ENCODE data around the gene CCDC92B. TPM values are rescaled to one million over a fixed set of nuclear protein-coding genes. Genes with fewer than 3 reads are reported as not detected.
"Not testable (repeated sequence)": the region's sequence is repeated elsewhere in the genome, so short reads cannot be mapped to it uniquely, and the experiment has no call there.

Gene CCDC92B
- polyA plus RNA-seq, 10 donors: 0.07 to 0.27 (median 0.16) TPM; not detected in 2

DNA sequence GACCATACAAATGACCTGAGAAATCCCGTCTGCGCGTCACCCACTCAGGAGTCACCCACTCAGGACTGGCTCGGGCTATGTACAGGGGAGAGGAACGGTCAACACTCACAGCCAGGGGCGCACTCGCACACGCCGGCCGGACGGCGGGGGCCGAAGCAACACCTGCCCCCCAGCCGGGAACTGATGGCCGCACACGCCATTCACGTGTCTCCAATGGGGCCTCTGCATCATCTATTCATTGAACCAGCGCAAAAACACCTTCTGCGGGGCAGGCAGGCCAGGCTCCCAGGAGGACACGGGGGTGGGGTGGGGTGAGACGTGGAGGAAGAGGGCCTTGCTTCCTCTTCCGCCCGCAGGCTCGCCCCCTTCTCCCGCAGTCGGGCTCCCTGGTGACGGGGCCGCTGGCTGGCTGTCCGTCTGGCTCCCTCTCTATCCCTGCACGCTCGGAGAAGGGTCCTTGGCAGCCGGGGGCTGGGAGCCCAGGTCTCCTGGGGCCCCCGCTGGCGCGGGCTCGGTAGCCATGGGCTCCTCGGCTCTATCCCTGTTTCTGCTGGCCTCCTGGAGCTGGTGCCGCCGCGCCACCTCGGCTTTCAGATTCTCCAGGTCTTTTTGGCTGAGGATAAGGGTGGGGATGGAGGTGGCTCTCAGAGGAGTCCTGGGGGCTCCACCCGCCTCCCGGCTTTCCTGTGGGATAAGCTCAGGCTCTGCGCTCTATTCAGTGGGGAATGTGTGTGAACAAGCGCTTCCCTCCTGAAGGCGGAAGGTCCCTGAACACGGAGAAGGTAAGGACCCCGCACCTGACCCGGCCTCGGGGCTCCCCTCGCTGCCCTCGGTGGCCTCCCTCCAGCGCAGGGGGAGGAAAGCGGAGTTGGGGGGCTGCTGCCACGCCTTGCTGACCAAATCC lies 59.0 kb downstream of the CCDC92B start:
- no peak for DNase-seq

DNA sequence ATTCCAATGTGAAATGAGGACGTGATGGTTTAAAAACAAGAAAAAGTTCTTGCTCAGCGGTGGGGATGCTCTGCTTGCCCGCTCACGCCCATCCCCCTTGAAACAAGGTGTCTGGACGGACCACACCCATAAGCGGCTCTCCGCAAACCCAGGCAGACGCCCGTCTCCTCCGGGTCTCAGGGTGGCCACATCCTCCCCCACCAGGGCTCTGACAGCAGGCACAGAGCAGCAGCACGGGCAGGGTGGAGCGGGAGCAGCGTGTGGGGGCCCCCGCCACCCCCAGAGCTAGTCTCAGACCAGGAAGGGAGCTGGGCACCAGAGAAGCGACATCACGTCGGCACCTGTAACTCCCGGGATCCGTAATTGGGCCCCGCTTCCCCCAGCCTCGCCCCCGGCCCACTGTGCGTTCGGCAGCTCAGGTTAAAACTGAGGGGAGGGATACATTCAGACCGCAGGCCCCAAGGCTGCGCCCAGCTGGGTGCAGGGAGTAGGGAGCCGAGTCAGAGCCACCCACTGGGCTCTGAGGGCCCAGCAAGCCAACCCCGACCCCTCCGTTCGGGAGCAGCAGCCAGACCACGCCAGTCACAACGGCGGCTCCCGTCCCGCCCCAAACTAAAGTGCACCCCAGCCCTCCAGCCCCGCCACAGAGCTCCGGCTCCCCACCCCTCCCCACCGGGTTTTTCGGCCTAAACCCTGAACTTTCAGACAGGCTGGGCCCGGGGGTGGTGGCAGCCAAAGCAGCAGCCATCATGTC lies 59.9 kb downstream of the CCDC92B start:
- no peak for DNase-seq

DNA sequence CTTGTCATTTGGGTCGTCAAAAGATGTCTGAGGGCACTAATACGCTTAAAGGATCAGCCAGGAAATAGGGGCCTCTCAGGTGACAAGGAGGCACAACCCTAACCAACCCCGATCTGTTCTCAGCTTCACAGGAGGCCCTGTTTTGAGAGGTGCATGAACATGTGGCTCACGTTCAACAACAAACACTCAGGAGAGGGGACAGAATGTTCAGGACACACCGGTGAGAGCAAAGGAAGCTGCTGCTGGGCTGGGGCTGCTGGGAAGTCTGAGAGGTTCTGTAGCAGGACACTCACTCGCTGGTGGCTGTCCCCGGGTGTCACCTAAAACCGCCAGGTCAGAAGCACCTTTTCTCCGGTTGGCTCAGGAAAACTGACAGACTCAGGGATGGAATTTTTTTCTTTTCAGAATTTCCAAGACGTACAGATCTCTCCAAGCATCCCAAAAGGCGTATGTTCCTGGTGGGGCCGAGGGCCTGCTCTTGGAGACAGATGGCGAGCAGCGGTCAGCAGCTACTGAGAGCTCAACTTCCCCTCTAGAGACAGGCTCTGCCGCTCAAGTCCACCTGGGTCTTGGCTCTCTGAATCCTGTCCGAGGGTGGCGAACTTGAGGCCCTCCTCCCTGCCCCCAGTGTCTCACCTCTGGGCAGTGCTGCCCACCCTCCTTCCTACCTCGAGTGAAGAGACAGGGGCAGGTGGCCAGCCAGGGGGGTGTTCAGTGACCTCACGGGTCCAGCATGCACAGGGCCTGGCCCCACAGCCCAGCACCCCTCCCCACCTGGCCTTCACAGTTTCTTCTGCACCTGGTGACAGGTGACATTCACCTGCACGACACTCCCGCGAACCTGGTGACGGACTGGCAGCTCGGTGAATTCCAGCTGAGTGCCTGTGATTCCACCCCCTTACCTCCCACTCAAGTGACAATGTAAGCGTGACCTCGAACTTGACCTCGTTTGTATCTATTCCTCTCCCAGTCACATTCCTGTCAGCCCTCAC lies 60.8 kb downstream of the CCDC92B start:
- DNase-seq: no peak

DNA sequence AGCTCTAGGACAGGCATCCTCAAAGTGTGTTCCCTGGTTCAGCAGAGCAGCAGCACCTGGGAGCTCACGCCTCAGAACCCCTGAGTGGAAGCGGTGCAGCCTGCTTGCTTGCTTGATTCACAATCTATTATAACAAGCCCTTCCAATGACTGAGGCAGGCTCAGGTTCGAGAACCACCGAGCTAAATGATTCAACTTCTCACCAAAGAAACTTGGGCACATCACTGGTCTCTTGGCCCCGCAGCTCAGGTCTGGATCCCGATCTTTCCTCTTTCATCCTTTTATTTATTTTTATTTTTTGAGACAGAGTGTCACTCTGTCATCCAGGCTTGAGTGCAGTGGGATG lies 62.4 kb downstream of the CCDC92B start:
- DNase-seq: no peak

DNA sequence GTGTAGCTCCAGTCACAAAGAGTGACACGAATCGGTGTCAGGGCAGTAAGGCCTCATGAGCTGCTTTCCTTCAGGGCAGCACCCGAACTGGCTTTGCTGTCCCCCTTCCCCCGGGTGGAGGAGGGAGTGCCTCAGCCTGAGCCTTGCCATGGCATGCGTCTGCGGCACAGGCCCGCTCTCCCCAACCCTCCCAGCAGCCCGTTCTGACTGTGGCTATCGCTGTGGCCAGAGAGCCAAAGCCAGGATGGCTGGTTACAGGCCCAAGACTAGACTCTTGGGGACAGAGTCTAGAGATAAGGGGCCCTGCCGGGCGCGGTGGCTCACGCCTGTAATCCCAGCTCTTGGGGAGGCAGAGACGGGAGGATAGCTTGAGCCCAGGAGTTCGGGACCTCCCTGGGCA lies 63.8 kb downstream of the CCDC92B start:
- DNase-seq: no peak

DNA sequence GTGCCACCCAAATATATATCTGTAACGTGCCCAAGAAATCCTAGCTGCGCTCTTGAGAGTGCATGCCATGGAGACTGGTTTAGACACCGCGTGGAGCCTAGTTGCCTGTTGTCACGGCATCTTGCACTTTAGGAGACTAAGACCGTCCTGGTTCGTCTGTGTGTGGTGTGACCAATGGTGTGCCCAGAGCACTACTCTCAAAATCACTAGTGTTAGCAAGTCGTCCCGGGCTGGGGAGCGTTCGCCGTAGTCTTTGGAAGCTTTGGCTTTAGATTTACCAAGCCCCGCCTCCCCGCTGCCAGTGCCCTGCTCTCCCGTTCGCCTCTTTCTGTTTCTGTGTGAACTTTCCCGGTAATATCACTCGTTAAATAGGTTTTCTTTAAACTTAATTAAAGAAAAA lies 64.9 kb downstream of the CCDC92B start:
- no peak for DNase-seq

DNA sequence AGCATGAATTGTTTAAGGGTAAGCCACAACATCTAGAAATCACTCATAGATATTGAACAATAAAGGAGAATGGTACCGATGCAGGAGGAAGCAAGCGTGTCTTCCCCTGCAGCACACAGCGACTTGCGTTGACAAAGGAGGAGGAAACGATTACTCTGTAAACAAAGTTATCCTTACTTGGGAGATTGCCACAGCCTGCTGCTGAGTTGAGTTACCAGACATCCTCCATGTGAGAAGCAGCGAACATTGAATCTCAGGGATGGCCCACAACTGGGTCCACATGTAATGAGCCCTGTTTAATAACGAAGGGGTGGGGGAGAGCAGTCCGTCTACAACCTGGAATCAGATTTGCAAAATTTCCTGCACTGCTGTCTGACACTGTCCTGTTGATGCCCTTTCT lies 65.5 kb downstream of the CCDC92B start:
- DNase-seq: no peak

DNA sequence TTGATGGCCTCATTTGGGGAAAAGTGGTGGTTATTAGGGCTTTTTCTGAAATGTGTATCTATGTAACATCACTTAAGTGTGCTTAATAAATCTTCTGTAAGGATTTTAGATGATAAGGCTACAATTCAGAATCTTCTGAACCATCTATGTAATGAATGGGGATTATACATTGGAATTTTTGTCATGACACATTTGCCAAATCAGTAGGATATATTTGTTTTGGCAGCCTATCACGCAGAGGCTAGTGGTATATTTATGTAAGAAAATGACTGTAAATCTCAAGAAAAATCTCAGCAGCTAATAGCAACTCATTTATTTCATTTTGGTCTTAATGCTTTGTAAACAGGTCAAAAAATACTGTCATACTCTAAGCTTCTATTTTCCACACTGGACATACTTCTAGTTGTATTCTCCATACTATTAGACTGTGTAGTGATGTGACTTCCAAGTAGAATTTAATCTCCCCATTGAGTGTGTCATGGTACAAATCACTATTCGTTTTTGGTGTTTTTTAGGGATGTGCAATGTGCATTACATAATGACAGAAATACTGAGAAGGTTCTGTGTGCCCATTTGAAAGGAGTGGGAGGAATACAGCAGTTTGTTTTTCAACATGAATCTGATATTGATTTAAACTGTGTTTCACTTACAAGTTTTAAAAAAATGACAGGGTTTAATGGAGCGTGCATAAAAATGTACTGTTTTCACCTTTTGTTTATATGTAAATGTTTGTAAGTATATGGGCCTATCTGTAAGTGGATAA lies 67.1 kb downstream of the CCDC92B start:
- no peak for DNase-seq

DNA sequence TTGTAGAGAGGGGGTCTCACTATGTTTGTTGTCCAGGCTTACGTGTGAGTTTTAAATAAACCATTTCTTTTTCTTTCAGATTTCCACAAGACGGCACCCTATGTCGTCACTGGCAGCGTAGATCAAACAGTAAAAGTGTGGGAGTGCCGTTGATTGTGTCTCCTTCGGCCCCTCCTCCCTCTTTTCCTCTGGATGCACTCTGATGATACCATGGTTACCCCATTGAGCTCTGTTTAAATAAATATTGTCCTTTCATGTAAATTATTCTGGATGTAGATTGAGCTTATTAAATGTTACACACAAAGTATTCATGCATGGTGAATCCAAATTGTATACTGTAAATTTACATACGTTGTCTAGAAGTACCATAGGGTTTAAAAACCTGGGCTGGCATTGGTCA lies 67.8 kb downstream of the CCDC92B start:
- no peak for DNase-seq

DNA sequence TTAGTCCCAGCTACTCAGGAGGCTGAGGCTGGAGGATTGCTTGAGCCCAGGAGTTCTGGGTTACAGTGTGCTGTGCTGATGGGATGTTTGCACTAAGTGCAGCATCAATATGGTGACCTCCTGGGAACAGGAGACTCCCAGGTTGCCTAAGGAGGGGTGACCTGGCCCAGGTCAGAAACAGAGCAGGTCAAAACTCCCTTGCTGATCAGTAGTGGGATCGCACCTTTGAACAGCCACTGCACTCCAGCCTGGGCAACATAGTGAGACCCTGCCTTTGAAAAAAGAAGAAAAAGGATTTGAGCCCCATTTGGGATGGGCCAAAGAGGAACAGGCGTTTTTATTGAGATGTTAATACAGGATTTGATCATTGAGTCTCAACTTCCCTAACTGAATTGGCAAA lies 68.5 kb downstream of the CCDC92B start:
- DNase-seq: no peak

DNA sequence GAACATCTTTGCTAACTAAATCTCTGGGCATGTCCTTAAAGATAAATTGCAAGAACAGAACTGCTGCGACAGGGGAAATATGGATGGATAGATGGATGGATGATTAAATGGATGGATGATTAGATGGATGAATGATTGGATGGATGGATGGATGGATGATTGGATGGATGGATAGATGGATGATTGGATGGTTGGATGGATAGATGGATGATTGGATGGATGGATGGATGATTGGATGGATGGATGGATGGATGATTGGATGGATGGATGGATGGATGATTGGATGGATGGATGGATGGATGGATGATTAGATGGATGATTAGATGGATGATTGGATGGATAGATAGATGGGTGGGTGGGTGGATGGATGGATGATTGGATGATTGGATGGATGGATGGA lies 70.2 kb downstream of the CCDC92B start:
- not testable (repeated sequence) for DNase-seq

Other genes with a start within 250 kb of the CCDC92B start
- 10 to 100 TPM; 17.7 to 23.8 (median 20.6) TPM for gene METTL16, start 237.8 kb downstream of the CCDC92B start, polyA plus RNA-seq (ENCODE audit: insufficient read length in 10 of 10)
- gene PAFAH1B1, start 156.0 kb downstream of the CCDC92B start, polyA plus RNA-seq (ENCODE audit: insufficient read length in 10 of 10): 100 to 1,000 TPM in 5 of 10 donors, 10 to 100 TPM in 5; 70.6 to 131 (median 97.4) TPM
- 10 to 100 TPM; 25.3 to 43.6 (median 35.3) TPM for gene CLUH, start 37.9 kb downstream of the CCDC92B start, polyA plus RNA-seq (ENCODE audit: insufficient read length in 10 of 10)
- gene RAP1GAP2, start 46.8 kb upstream of the CCDC92B start, polyA plus RNA-seq (ENCODE audit: insufficient read length in 10 of 10): 1 to 10 TPM; 1.5 to 3.7 (median 2.7) TPM